Measurements from ENCODE around the gene TMEM259. TPM values are rescaled to one million over a fixed set of nuclear protein-coding genes. Genes with fewer than 3 reads are reported as not detected.

TMEM259 gene
- total and polyA plus RNA-seq, 3 donors from 2014 or later: 164 to 405 (median 339) TPM

DNA sequence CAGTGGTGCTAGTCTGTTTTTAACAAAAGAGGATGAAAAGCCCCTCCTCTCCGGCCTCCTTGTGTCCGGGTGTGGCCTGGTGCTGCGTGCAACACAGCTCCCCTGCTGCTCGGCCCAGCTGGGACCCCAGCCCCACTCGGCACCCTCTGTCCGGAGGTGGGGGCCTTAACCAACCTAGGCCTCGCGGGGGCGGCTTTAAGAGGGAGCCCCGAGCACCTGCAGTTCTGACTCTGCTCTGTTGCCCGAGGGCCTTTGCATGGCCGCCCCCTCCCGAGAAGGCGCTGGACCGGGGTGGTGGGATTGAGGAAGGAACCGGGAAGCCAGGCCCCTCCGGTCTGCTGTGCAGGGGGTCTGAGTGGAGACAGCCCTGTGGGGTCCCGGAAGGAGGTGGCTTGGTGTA is 26.4 kb downstream of the TMEM259 start:
- no peaks in the 10 kb centered on the region for H3K27me3 ChIP-seq
- no peak overlapping the region for H3K27ac ChIP-seq
- DNase-seq: no peak
- H3K36me3 ChIP-seq (ENCODE audit: low read depth, missing control alignments): no peaks in the 10 kb centered on the region
- no peak for TF ChIP-seq POLR2A (IDR thresholded peaks at IDR 0.05)
- TF ChIP-seq, protein P1, sequence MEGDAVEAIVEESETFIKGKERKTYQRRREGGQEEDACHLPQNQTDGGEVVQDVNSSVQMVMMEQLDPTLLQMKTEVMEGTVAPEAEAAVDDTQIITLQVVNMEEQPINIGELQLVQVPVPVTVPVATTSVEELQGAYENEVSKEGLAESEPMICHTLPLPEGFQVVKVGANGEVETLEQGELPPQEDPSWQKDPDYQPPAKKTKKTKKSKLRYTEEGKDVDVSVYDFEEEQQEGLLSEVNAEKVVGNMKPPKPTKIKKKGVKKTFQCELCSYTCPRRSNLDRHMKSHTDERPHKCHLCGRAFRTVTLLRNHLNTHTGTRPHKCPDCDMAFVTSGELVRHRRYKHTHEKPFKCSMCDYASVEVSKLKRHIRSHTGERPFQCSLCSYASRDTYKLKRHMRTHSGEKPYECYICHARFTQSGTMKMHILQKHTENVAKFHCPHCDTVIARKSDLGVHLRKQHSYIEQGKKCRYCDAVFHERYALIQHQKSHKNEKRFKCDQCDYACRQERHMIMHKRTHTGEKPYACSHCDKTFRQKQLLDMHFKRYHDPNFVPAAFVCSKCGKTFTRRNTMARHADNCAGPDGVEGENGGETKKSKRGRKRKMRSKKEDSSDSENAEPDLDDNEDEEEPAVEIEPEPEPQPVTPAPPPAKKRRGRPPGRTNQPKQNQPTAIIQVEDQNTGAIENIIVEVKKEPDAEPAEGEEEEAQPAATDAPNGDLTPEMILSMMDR (IDR thresholded peaks at IDR 0.05): no peak
- no peak overlapping the region for H3K4me3 ChIP-seq
- H3K9me3 ChIP-seq: no peaks in the 10 kb centered on the region
- 95 to 96% methylated on average over 18 of the region's 18 CpGs for WGBS, 2 donors
- intact Hi-C loops (cut with DNase I; ENCODE audit: low total_unique reads): no loop called here
- peaks cover 16% of the 10 kb centered on the region for H3K4me1 ChIP-seq

DNA sequence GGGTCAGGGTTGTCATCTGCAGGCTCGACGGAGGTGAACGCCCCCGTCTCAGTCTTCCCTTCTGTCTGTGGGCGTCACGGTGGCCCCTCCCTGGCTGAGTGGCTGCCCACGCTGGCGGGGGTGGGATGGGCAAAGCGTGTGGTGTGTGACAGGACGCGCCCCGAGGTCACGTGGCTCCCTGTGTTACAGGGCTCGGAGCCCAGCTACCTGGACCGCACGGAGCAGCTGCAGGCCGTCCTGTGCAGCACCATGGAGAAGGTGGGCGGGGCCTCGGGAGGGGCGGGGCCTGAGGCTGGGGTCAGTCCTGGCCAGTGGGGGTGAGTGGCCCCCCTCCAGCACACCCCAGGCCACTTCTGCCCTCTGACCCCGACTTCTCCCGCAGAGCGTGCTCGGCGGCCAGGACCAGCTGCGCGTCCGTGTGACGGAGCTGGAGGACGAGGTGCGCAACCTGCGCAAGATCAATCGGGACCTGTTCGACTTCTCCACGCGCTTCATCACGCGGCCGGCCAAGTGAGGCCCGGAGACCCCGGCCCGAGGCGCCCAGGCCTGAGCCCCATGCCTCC is 27.0 kb downstream of the TMEM259 start:
- 92 to 94% methylated on average over 29 to 39 of the region's 43 CpGs for WGBS, 2 donors
- no peak overlapping the region for H3K27ac ChIP-seq
- H3K4me3 ChIP-seq: no peak overlapping the region
- TF ChIP-seq POLR2A (IDR thresholded peaks at IDR 0.05): no peak
- TF ChIP-seq, protein P1 (IDR thresholded peaks at IDR 0.05): no peak
- intact Hi-C loops (cut with DNase I; ENCODE audit: low total_unique reads): no loop called here
- DNase-seq: no peak
- no peaks in the 10 kb centered on the region for H3K27me3 ChIP-seq
- peaks cover 16% of the 10 kb centered on the region for H3K4me1 ChIP-seq
- no peaks in the 10 kb centered on the region for H3K9me3 ChIP-seq
- no peaks in the 10 kb centered on the region for H3K36me3 ChIP-seq (ENCODE audit: low read depth, missing control alignments)

DNA sequence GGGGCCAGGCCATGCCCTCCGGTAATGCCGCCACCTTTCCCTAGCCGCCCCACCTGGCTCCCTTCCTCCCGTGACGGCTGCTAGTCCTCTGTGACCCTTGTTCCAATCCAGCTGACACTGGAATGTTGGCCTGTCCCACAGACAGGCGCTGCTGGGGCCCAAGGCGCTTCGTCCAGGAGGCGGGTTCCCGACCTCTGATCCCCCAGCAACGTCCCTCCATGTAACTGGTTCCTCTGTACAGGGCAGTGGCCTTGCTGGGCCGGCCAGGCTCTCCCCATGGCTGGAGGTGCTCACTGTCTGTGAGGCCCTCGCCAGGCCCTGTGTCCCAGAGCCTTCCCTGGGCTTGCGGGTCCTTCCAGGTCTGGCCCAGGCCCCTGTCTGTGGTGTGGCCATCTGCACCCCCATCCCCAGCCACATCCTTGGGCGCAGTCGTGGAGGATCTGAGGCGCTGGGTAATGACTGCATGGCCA is 27.5 kb downstream of the TMEM259 start:
- intact Hi-C loops (cut with DNase I; ENCODE audit: low total_unique reads): no loop called here
- Histone ChIP-seq H3K4me3 (no peak overlapping the region), H3K4me1 (peaks cover 16% of the 10 kb centered on the region), H3K27ac (no peak overlapping the region), H3K27me3 (no peaks in the 10 kb centered on the region), H3K36me3 (ENCODE audit: low read depth, missing control alignments) (no peaks in the 10 kb centered on the region), H3K9me3 (no peaks in the 10 kb centered on the region)
- WGBS, 2 donors: 92 to 93% methylated on average over 8 to 14 of the region's 17 CpGs
- DNase-seq: no peak
- TF ChIP-seq, protein P1 (IDR thresholded peaks at IDR 0.05): no peak
- TF ChIP-seq POLR2A (IDR thresholded peaks at IDR 0.05): no peak

DNA sequence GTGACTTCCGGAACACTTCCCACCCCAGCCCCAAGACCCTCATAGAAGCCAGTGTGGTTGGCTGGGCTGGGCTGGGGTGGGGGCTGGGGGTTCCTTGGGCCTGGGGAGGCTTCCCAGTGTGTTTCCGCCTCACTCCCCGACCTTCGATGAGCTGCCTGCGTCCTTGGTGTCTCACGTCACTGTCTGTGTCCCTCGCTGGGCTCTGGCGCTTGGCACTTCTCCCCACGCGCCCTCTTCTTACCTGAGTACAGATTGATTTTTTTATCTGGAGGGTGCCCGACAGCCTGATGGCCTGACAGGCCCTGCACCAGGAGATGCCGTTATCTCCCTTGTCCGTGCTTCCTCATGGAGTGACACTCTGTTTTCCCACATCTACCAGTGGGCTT is 28.3 kb downstream of the TMEM259 start:
- Histone ChIP-seq H3K4me3 (no peak overlapping the region), H3K36me3 (ENCODE audit: low read depth, missing control alignments) (no peaks in the 10 kb centered on the region), H3K27ac (no peak overlapping the region), H3K9me3 (no peaks in the 10 kb centered on the region), H3K4me1 (peaks cover 16% of the 10 kb centered on the region), H3K27me3 (no peaks in the 10 kb centered on the region)
- WGBS, 2 donors: 88 to 94% methylated on average over 13 of the region's 13 CpGs
- no peak for TF ChIP-seq POLR2A (IDR thresholded peaks at IDR 0.05)
- TF ChIP-seq, protein P1 (IDR thresholded peaks at IDR 0.05): no peak
- intact Hi-C loops (cut with DNase I; ENCODE audit: low total_unique reads): no loop called here
- DNase-seq: no peak
